Measurements from ENCODE around the gene HTR3A. TPM values are rescaled to one million over a fixed set of nuclear protein-coding genes. Genes with fewer than 3 reads are reported as not detected.

The HTR3A gene
- total and polyA plus RNA-seq, 2 donors = 0.52 to 2.6 TPM

DNA sequence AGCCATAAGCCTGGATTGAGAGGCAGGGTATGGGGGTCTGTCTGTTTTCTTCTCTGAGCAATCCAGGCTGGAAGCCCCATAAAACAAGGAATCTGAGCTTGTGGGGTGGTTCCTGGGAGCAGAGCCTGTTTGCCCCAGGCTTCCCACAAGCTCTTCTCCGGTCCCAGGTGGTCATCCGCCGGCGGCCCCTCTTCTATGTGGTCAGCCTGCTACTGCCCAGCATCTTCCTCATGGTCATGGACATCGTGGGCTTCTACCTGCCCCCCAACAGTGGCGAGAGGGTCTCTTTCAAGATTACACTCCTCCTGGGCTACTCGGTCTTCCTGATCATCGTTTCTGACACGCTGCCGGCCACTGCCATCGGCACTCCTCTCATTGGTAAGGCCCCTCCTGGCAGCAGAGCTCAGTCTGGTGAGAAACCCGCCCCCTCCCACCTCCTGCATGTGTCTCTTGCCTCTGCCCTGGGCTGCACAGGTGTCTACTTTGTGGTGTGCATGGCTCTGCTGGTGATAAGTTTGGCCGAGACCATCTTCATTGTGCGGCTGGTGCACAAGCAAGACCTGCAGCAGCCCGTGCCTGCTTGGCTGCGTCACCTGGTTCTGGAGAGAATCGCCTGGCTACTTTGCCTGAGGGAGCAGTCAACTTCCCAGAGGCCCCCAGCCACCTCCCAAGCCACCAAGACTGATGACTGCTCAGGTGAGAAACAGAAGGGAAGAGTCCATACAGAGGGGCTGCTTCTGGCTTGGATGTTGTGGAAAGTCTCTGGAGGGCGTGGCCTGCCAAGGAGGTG, 11.6 kb downstream of the HTR3A start:
- Histone ChIP-seq H3K9me3 (ENCODE audit: control insufficient read depth in 2 of 2, insufficient read depth in 1 of 2, low read length in 1 of 2) (no peaks in the 10 kb centered on the region), H3K4me1 (ENCODE audit: control insufficient read depth in 2 of 2, insufficient read depth in 2 of 2, low read length in 2 of 2) (no peaks in the 10 kb centered on the region), H3K27ac (ENCODE audit: low read depth in 1 of 2, low read length in 1 of 2) (no peak overlapping the region), H3K27me3 (ENCODE audit: control insufficient read depth in 2 of 2, insufficient read depth in 1 of 2, low read length in 1 of 2) (peaks cover 0 to 3% of the 10 kb centered on the region in 2 donors), H3K4me3 (ENCODE audit: low read length in 2 of 2) (no peak overlapping the region), H3K36me3 (ENCODE audit: control insufficient read depth in 2 of 2, insufficient read depth in 2 of 2, low read length in 1 of 2) (no peaks in the 10 kb centered on the region)
- DNase-seq (ENCODE audit: low read depth in 6 of 9, low spot score in 9 of 9) = no peak
- WGBS = 92% methylated on average over 18 of the region's 18 CpGs

GRCh38 chr11:113989381-113989780, 14.5 kb downstream of the HTR3A start:
- Histone ChIP-seq H3K9me3 (ENCODE audit: control insufficient read depth in 2 of 2, insufficient read depth in 1 of 2, low read length in 1 of 2) (no peaks in the 10 kb centered on the region), H3K27ac (ENCODE audit: low read depth in 1 of 2, low read length in 1 of 2) (no peak overlapping the region), H3K4me1 (ENCODE audit: control insufficient read depth in 2 of 2, insufficient read depth in 2 of 2, low read length in 2 of 2) (no peaks in the 10 kb centered on the region), H3K27me3 (ENCODE audit: control insufficient read depth in 2 of 2, insufficient read depth in 1 of 2, low read length in 1 of 2) (peaks cover 0 to 12% of the 10 kb centered on the region in 2 donors), H3K4me3 (ENCODE audit: low read length in 2 of 2) (no peak overlapping the region), H3K36me3 (ENCODE audit: control insufficient read depth in 2 of 2, insufficient read depth in 2 of 2, low read length in 1 of 2) (no peaks in the 10 kb centered on the region)
- 82% methylated on average over 15 of the region's 15 CpGs for WGBS
- no peak for DNase-seq (ENCODE audit: low read depth in 6 of 9, low spot score in 9 of 9)

DNA sequence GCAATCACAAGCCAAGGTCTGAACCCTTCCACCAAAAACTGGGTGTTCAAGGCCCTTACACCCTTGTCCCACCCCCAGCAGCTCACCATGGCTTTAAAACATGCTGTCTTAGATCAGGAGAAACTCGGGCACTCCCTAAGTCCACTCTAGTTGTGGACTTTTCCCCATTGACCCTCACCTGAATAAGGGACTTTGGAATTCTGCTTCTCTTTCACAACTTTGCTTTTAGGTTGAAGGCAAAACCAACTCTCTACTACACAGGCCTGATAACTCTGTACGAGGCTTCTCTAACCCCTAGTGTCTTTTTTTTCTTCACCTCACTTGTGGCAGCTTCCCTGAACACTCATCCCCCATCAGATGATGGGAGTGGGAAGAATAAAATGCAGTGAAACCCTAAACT, 15.0 kb downstream of the HTR3A start:
- Histone ChIP-seq H3K27ac (ENCODE audit: low read depth in 1 of 2, low read length in 1 of 2) (no peak overlapping the region), H3K4me1 (ENCODE audit: control insufficient read depth in 2 of 2, insufficient read depth in 2 of 2, low read length in 2 of 2) (no peaks in the 10 kb centered on the region), H3K9me3 (ENCODE audit: control insufficient read depth in 2 of 2, insufficient read depth in 1 of 2, low read length in 1 of 2) (no peaks in the 10 kb centered on the region), H3K4me3 (ENCODE audit: low read length in 2 of 2) (no peak overlapping the region), H3K27me3 (ENCODE audit: control insufficient read depth in 2 of 2, insufficient read depth in 1 of 2, low read length in 1 of 2) (peaks cover 0 to 12% of the 10 kb centered on the region in 2 donors), H3K36me3 (ENCODE audit: control insufficient read depth in 2 of 2, insufficient read depth in 2 of 2, low read length in 1 of 2) (no peaks in the 10 kb centered on the region)
- no peak for DNase-seq (ENCODE audit: low read depth in 6 of 9, low spot score in 9 of 9)
- 89% methylated on average over 2 of the region's 2 CpGs for WGBS

- Histone ChIP-seq H3K27ac (ENCODE audit: low read depth in 1 of 2, low read length in 1 of 2) (no peak overlapping the region), H3K9me3 (ENCODE audit: control insufficient read depth in 2 of 2, insufficient read depth in 1 of 2, low read length in 1 of 2) (no peaks in the 10 kb centered on the region), H3K27me3 (ENCODE audit: control insufficient read depth in 2 of 2, insufficient read depth in 1 of 2, low read length in 1 of 2) (peaks cover 0 to 12% of the 10 kb centered on the region in 2 donors), H3K4me1 (ENCODE audit: control insufficient read depth in 2 of 2, insufficient read depth in 2 of 2, low read length in 2 of 2) (no peaks in the 10 kb centered on the region), H3K36me3 (ENCODE audit: control insufficient read depth in 2 of 2, insufficient read depth in 2 of 2, low read length in 1 of 2) (no peaks in the 10 kb centered on the region), H3K4me3 (ENCODE audit: low read length in 2 of 2) (no peak overlapping the region)
- WGBS = 20% methylated on average over 4 of the region's 4 CpGs
- peak in 5 of 9 donors; percentile 9 to 48 (median 13) for DNase-seq (ENCODE audit: low read depth in 6 of 9, low spot score in 9 of 9)
Measured at GRCh38 chr11:113991170-113991569, 16.3 kb downstream of the HTR3A start.

DNA sequence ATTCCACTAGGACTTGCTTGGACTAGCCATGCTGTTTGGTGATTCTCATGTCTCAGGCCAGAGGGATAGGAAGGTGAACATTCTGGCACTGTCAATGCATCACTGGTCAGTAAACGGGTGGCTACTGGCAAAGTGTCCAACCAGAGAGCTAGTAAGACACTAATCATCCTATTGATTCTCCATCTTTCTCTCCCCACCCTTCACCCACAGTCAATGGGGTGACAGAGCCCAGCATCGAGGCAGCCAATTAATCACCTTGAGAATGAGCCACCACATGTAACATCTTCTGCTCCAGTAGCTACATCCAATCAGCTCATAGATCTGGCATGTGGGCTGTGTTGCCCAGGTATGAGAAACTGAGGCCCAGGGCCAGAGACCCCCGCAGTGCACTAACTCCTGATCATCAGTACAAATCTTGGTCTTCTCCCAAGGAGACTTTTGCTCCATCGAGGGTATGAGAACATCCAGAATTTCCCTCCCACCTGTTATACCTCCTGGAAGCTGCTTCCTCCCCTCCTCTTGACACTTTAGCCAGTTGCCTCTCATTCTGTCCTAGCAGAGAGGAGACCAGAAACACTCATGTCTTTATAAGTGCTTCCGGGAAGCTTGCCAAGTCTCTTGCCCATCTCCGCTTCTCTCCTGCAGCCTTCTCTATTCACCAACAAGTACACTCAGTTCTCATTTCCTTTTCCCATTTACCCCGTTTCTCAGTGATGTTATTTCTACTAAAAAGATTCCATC, 17.0 kb downstream of the HTR3A start:
- Histone ChIP-seq H3K27ac (ENCODE audit: low read depth in 1 of 2, low read length in 1 of 2) (no peak overlapping the region), H3K4me3 (ENCODE audit: low read length in 2 of 2) (no peak overlapping the region), H3K27me3 (ENCODE audit: control insufficient read depth in 2 of 2, insufficient read depth in 1 of 2, low read length in 1 of 2) (peaks cover 0 to 12% of the 10 kb centered on the region in 2 donors), H3K9me3 (ENCODE audit: control insufficient read depth in 2 of 2, insufficient read depth in 1 of 2, low read length in 1 of 2) (no peaks in the 10 kb centered on the region), H3K4me1 (ENCODE audit: control insufficient read depth in 2 of 2, insufficient read depth in 2 of 2, low read length in 2 of 2) (no peaks in the 10 kb centered on the region), H3K36me3 (ENCODE audit: control insufficient read depth in 2 of 2, insufficient read depth in 2 of 2, low read length in 1 of 2) (no peaks in the 10 kb centered on the region)
- WGBS = 80% methylated on average over 7 of the region's 7 CpGs
- no peak for DNase-seq (ENCODE audit: low read depth in 6 of 9, low spot score in 9 of 9)

DNA sequence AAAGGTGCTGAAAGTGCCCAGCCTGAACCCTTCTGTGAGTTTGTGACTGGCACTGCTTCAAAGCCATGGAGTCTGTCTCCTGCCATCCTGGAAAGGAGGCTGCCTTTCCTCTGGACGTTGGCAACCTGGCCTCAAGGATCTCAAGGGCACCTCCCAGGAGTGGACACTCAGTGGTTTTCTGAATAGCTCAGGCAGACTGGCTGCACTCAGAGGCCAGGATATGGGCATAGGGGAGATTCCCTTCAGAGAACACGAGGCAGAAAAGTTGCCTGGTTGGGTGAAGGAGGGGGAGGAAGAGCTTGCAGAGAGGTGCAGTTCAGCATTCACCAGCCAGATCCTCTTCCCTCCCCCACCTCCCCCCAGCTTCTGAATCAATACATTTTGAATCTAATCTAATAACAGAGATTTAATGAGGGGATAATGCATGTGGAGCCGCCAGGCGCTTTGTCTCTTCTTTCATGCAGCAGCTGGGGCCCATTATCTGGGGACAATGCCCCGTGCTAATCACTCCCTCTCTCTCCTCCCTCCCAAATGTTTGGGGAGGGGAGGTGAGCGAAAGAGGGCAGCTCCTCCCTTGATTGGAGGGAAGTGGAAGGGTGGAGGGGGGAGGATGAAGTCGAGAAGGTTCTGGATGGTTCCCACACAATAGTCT, 17.7 kb downstream of the HTR3A start:
- Histone ChIP-seq H3K4me3 (ENCODE audit: low read length in 2 of 2) (no peak overlapping the region), H3K36me3 (ENCODE audit: control insufficient read depth in 2 of 2, insufficient read depth in 2 of 2, low read length in 1 of 2) (no peaks in the 10 kb centered on the region), H3K9me3 (ENCODE audit: control insufficient read depth in 2 of 2, insufficient read depth in 1 of 2, low read length in 1 of 2) (no peaks in the 10 kb centered on the region), H3K27ac (ENCODE audit: low read depth in 1 of 2, low read length in 1 of 2) (no peak overlapping the region), H3K27me3 (ENCODE audit: control insufficient read depth in 2 of 2, insufficient read depth in 1 of 2, low read length in 1 of 2) (peaks cover 0 to 12% of the 10 kb centered on the region in 2 donors), H3K4me1 (ENCODE audit: control insufficient read depth in 2 of 2, insufficient read depth in 2 of 2, low read length in 2 of 2) (no peaks in the 10 kb centered on the region)
- no peak for DNase-seq (ENCODE audit: low read depth in 6 of 9, low spot score in 9 of 9)
- 39% methylated on average over 7 of the region's 7 CpGs for WGBS

- DNase-seq (ENCODE audit: low read depth in 6 of 9, low spot score in 9 of 9) = peak in 6 of 9 donors; percentile 8 to 37 (median 22)
- Histone ChIP-seq H3K4me3 (ENCODE audit: low read length in 2 of 2) (no peak overlapping the region), H3K4me1 (ENCODE audit: control insufficient read depth in 2 of 2, insufficient read depth in 2 of 2, low read length in 2 of 2) (no peaks in the 10 kb centered on the region), H3K9me3 (ENCODE audit: control insufficient read depth in 2 of 2, insufficient read depth in 1 of 2, low read length in 1 of 2) (no peaks in the 10 kb centered on the region), H3K27me3 (ENCODE audit: control insufficient read depth in 2 of 2, insufficient read depth in 1 of 2, low read length in 1 of 2) (peaks cover 0 to 12% of the 10 kb centered on the region in 2 donors), H3K36me3 (ENCODE audit: control insufficient read depth in 2 of 2, insufficient read depth in 2 of 2, low read length in 1 of 2) (no peaks in the 10 kb centered on the region), H3K27ac (ENCODE audit: low read depth in 1 of 2, low read length in 1 of 2) (no peak overlapping the region)
- WGBS = 5% methylated on average over 6 of the region's 6 CpGs
Measured at GRCh38 chr11:113994077-113994954, 19.4 kb downstream of the HTR3A start.

DNA sequence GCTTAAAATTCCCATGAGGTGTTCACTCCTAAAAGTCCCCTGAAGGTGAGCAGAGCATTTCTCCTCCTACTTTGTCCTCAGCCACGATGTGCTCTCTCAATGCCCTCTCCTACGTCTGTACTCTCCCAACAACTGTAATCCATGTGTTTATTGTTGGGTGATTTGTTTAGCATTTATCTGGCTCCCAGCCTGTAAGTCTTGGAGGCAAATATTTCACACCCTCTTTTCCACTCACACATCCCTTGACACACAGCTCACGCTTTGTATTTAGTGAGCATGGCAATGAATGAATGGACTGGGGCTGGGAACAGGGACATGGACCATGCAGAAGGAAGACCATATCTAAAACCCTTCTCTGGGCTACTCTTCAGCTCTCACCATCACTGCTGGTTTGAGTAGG, 22.6 kb downstream of the HTR3A start:
- Histone ChIP-seq H3K4me3 (ENCODE audit: low read length in 2 of 2) (no peak overlapping the region), H3K27me3 (ENCODE audit: control insufficient read depth in 2 of 2, insufficient read depth in 1 of 2, low read length in 1 of 2) (peaks cover 0 to 18% of the 10 kb centered on the region in 2 donors), H3K9me3 (ENCODE audit: control insufficient read depth in 2 of 2, insufficient read depth in 1 of 2, low read length in 1 of 2) (no peaks in the 10 kb centered on the region), H3K27ac (ENCODE audit: low read depth in 1 of 2, low read length in 1 of 2) (no peak overlapping the region), H3K4me1 (ENCODE audit: control insufficient read depth in 2 of 2, insufficient read depth in 2 of 2, low read length in 2 of 2) (no peaks in the 10 kb centered on the region), H3K36me3 (ENCODE audit: control insufficient read depth in 2 of 2, insufficient read depth in 2 of 2, low read length in 1 of 2) (no peaks in the 10 kb centered on the region)
- 89% methylated on average over 3 of the region's 3 CpGs for WGBS
- no peak for DNase-seq (ENCODE audit: low read depth in 6 of 9, low spot score in 9 of 9)

All from thymus (tissue), 11 donors.